ENCODE results near the gene CCSAP.
A peak's percentile ranks its signal among the peaks of the same experiment; 100 is the strongest.
"Not testable (repeated sequence)": the region's sequence is repeated elsewhere in the genome, so short reads cannot be mapped to it uniquely, and the experiment has no call there.

CCSAP gene

GRCh38 chr1:229364207-229365065 is 21.6 kb upstream of the CCSAP start:
- no peak for DNase-seq

DNA sequence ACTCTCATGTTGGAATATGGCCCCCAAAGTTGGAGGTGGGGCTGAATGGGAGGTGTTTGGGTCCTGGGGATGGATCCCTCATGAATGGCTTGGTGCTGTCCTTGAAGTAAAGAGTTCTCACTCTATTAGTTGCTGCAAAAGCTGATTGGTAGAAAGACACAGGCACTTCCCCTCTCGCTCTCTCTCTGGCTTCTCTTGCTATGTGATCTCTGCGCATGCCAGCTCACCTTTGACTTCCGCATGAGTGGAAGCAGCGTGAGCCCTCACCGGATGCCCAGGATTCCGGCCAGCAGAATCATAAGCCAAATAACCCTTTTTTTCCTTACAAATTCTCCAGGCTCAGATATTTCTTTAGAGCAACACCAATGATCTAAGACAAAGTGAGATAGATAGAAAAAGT is 20.9 kb upstream of the CCSAP start:
- no peak for DNase-seq

DNA sequence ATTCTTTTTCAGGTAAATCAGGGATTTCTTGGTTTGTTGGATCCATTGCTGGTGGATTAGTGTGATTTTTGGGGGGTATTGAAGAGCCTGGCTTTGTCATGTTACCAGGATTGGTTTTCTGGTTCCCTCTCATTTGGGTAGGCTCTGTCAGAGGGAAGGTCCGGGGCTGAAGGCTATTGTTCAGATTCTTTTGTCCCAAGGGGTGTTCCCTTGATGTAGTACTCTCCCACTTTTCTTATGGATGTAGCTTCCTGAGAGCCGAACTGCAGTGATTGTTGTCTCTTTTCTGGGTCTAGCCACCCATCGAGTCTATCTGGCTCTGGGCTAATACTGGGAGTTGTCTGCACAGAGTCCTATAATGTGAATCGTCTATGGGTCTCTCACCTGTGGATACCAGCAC is 17.6 kb upstream of the CCSAP start:
- no peak for DNase-seq

GRCh38 chr1:229355661-229356060 is 12.8 kb upstream of the CCSAP start:
- DNase-seq: no peak

DNA sequence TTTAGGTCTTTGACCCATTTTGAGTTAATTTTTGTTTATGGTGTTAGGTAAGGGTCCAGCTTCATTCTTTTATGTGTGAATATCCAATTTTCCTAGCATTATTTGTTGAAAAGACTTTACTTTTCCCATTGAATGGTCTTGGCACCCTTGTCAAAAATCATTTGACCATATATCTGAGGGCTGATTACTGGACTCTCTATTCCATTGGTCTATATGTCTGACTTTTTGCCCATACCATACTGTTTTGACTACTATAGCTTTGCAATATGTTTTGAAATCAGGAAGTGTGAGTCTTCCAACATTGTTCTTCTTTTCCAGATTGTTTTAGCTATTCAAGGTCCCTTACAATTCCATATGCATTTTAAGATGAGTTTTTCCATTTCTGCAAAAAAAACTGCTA is 11.4 kb upstream of the CCSAP start:
- no peak for DNase-seq

- no peak for DNase-seq
These were observed 10.1 kb upstream of the CCSAP start for GRCh38 chr1:229352975-229353374.

- DNase-seq: no peak
These were observed 6.9 kb upstream of the CCSAP start for GRCh38 chr1:229349463-229350385.

DNA sequence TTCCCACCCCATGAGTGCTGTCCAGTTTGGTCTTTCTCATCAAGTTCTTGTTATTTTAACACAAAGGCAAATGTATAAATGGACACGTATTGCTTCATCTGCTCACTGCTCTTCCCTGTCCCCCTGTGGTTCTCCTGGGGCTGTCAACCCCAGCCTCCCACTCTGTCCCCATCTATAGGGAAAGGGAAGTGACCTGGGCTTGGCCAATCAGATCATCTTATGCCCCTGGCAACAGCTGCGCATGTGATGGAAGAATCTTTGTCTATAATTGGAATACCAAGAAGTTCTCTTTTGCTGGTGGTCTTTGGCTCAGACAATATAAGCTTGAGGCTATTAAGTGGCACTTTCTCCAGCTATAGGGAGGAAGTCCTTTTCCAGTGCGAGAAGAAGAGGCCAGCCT is 4.7 kb upstream of the CCSAP start:
- DNase-seq: peak in 1 of 51 donors; percentile 22

GRCh38 chr1:229344937-229345684 is 2.3 kb upstream of the CCSAP start:
- DNase-seq: no peak

DNA sequence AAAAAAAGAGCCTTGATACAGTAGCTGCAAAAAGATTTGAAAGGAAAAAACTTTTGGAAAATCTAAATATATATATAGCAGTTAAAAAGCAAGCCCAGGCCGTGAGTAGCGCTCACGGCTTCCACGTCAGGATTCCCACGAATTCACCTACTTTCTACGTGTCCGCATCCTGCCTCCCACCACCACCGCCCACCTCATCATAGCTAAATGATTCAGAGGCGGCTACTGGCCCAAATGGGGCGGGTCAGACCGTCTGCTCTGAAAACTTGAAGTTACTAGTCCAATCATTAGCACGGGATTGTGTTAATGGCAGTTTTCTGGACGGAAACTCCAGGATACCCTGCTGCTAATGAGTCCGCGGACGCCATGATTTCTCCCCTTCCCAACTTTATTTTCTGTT is 1.3 kb upstream of the CCSAP start:
- no peak for DNase-seq

- DNase-seq: peak in 50 of 51 donors; percentile 36 to 96 (median 84)
These were observed 832 bp downstream of the CCSAP start for GRCh38 chr1:229341774-229342655.

DNA sequence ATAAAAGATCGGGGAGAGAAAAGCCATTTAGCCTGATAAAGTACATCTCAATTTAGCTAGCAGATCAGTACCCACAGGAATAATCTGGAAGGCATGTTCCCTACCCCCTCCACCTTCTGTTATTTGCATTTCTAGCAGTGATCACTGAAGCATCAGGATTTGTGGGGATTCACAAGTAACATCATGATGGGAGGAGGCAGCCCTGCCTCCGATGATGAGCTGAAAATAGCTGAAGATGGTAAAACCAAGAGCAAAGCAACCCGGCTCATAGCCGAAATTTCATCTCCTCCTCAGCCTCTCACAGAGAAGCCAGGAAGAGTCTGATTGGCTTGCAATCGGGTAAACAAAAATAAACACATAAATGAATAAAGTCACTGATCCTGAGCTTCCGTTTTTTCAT is 2.4 kb downstream of the CCSAP start:
- peak in 3 of 51 donors; percentile 11 to 56 (median 23) for DNase-seq

DNA sequence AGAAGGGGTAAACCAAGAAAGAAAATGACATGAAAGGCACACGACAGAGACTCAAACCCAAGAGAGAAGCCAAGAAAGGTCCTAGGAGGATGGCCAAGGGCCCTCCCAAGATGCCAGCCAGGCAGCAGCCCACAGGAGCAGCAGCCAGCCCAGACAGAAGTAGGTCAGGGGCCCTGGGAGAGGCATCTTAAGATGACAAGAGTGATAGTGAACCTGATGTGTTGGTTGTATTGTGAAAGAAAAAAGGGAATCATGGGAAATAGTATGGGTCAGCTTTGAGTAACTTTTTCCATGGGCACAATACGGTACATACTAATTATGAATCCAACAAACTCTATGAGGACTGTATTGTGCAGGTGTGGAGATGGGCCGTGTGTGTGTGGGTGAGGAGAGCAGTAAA is 3.3 kb downstream of the CCSAP start:
- DNase-seq: no peak

DNA sequence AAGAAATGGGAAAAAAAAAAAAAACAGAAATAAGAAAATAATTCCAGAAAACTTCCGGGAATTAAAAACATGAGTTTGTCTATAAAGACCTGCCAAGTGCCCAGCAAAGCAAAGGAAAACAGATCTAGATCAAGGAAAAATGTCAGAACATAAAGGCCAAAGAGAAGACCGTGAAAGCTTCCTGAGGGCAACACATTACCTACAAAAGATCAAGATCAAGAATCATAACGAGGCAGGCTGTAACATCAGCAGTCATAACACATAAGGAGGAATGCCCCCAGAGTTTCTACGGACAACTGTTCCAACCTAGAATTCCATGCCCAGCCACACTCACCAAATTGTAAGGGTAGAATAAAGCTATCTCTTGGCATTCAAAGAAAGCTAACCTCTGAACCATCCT is 3.8 kb downstream of the CCSAP start:
- peak in 1 of 51 donors; percentile 13 for DNase-seq

GRCh38 chr1:229336345-229336744 is 6.5 kb downstream of the CCSAP start:
- no peak for DNase-seq

GRCh38 chr1:229334716-229335115 is 8.1 kb downstream of the CCSAP start:
- no peak for DNase-seq

- no peak for DNase-seq
These were observed 8.6 kb downstream of the CCSAP start for GRCh38 chr1:229334269-229334668.

DNA sequence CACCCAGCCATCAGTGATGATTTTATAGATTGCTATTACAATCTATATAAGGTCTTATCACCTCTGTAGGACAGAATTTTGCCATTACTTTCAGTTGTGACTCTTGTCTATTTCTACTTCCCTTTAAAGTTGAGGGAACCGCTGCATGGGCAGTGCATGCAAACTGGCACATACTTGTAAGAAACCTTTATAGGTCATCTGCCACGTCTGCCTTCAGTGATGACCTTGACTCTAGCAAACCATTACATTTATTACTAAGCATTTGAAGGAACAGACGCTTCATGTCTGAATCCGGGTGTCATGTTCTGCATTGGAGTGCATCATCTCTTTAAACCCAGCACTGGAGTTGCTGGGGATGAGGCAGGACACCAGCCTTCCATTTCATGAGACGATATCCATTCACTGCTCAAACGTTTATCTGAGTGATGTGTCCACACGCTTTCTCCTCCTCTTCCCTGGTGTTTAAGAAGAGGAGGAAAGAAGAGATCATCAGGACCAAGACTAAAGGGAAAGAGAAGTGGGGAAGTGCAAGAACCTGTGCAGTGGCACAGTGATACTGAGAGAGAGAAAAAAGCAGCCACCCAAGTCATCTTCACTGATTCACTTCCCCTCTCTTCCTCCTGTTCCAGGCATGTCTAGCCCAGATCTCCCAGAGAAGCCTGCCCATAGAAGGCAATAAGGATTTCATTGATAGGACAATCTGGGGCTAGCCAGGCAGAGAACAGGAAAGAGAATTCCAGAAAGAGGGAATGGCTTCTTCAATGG is 14.1 kb downstream of the CCSAP start:
- no peak for DNase-seq

DNA sequence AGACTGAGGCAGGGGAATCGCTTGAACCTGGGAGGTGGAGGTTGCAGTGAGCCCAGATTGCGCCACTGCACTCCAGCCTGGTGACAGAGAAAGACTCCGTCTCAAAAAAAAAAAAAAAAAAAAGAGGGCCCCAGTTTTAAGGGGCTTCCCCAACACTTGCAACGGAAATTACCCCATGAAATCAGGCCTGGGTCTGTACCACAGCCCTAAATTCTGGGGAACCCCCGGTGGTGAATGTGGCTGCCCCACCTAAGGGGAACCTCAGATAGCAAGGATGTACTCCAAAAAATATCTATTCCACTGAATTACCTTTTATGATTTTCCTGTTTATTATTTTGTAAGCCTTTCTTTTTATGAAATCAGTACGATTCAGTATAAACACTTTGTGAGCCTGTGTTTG is 15.1 kb downstream of the CCSAP start:
- DNase-seq: not testable (repeated sequence)

DNA sequence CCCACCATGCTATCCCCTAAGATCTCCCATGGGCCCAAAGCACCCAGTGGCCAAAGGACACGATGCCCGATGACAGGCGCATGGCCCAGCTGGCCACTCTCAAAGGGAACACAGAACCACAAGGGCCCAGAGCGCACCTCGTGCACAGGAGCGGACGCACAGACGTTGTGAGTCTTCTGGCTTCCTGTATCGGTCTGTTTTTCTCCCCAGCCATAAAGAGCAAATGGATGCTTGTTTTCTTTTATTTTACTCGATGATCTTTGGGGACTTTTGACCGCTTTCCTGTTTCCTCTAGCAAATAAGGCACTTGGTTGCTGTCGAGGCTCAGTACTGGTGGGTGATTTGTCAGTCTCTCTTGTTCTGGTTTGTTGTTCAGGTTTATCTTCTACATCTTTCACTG is 16.2 kb downstream of the CCSAP start:
- DNase-seq: no peak
